Endodermal cell (in vitro differentiated cells): ENCODE measurements around the gene TUBB3. TPM values are rescaled to one million over a fixed set of nuclear protein-coding genes. Genes with fewer than 3 reads are reported as not detected.

Source experiments
- DNase-seq: peaks from one replicate; pipeline ENCODE4 v3.0.0-alpha.2; 2017
- H3K27ac ChIP-seq: 2 replicates; pipeline ENCODE4 v1.5.1; 2013; ENCODE audit warnings: mild to moderate bottlenecking, low read depth, low read length, moderate library complexity
- H3K27me3 ChIP-seq: 2 replicates; pipeline ENCODE4 v1.6.1; 2013; ENCODE audit warnings: mild to moderate bottlenecking, low read length, moderate library complexity; ENCODE audit not compliant: insufficient read depth, control insufficient read depth, poor library complexity, severe bottlenecking
- H3K36me3 ChIP-seq: 2 replicates; pipeline ENCODE4 v1.7.0; 2013; ENCODE audit warnings: mild to moderate bottlenecking, low read length, moderate library complexity; ENCODE audit not compliant: control insufficient read depth, insufficient read depth
- H3K4me1 ChIP-seq: one replicate; pipeline ENCODE4 v1.7.0; 2013; ENCODE audit warnings: low read length; ENCODE audit not compliant: control insufficient read depth, insufficient read depth
- H3K4me3 ChIP-seq: 2 replicates; pipeline ENCODE4 v1.5.1; 2013; ENCODE audit warnings: mild to moderate bottlenecking, low read length, moderate library complexity
- H3K9ac ChIP-seq: 2 replicates; pipeline ENCODE4 v1.6.1; 2013; ENCODE audit warnings: mild to moderate bottlenecking, low read length, moderate library complexity; ENCODE audit not compliant: poor library complexity, severe bottlenecking; ENCODE audit errors: extremely low read depth
- H3K9me3 ChIP-seq: 2 replicates; pipeline ENCODE4 v1.6.1; 2013; ENCODE audit warnings: mild to moderate bottlenecking, low read length, moderate library complexity; ENCODE audit not compliant: control insufficient read depth
- H3K27ac Mint-ChIP-seq: 2 replicates; pipeline ENCODE4 v1.8.0; 2020; ENCODE audit warnings: mixed read lengths
- H3K27me3 Mint-ChIP-seq: 2 replicates; pipeline ENCODE4 v1.8.0; 2021; ENCODE audit warnings: mild to moderate bottlenecking, mixed read lengths; ENCODE audit not compliant: insufficient read depth
- H3K36me3 Mint-ChIP-seq: 2 replicates; pipeline ENCODE4 v1.8.0; 2020; ENCODE audit warnings: low read depth, mixed read lengths
- H3K4me1 Mint-ChIP-seq: 2 replicates; pipeline ENCODE4 v1.8.0; 2020; ENCODE audit warnings: mixed read lengths
- H3K4me3 Mint-ChIP-seq: 2 replicates; pipeline ENCODE4 v1.8.0; 2020; ENCODE audit warnings: mild to moderate bottlenecking, moderate library complexity, mixed read lengths
- H3K9me3 Mint-ChIP-seq: 2 replicates; pipeline ENCODE4 v1.8.0; 2020; ENCODE audit warnings: mild to moderate bottlenecking, mixed read lengths
- CTCF ChIP-seq: fragments of 200-600 bp; sonication (generic); conservative IDR thresholded peaks from 2 replicates; pipeline ENCODE4 v1.5.0; 2021; ENCODE audit warnings: antibody characterized with exemption, mild to moderate bottlenecking
- WGBS, 2 experiments: methylation state at CpG; one replicate each; pipeline versions ENCODE4 v1.1.5 to v1.1.7; 2013; ENCODE audit warnings: missing lambda C conversion rate in 2 of 2, mixed read lengths in 1 of 2; ENCODE audit not compliant: insufficient coverage in 1 of 2, insufficient read length in 1 of 2; 5-methylcytosine and 5-hydroxymethylcytosine counted together
- total RNA-seq, 2 donors: library from RNA; stranded (reverse); fragmentation: NEBNext Ultra II Directional in 1 of 2; extraction: Animal tissue kit (Norgen Biotek cat#: 25700) in 1 of 2; gene quantifications; 2 replicates in 1 of 2; 3 replicates in 1 of 2; pipeline ENCODE4 v1.2.1, GENCODE V29; 2021

Gene TUBB3
- total RNA-seq, 2 donors from 2014 or later = 109 to 140 TPM

GRCh38 chr16:89938175-89938885, 15.2 kb downstream of the TUBB3 start:
- Histone ChIP-seq H3K27me3 (no peaks in the 10 kb centered on the region), H3K4me1 (no peaks in the 10 kb centered on the region), H3K36me3 (peaks cover 23% of the 10 kb centered on the region), H3K9me3 (no peaks in the 10 kb centered on the region), H3K4me3 (no peak overlapping the region), H3K27ac (no peak overlapping the region), H3K9ac (no peak overlapping the region)
- peaks cover 22% of the 10 kb centered on the region for H3K36me3 Mint-ChIP-seq
- H3K27ac Mint-ChIP-seq = no peak overlapping the region
- 89 to 91% methylated on average over 15 to 19 of the region's 21 CpGs for WGBS, 2 experiments
- no peak for TF ChIP-seq CTCF
- H3K4me3 Mint-ChIP-seq = no peak overlapping the region
- H3K9me3 Mint-ChIP-seq = no peaks in the 10 kb centered on the region
- no peak for DNase-seq
- no peaks in the 10 kb centered on the region for H3K27me3 Mint-ChIP-seq
- no peaks in the 10 kb centered on the region for H3K4me1 Mint-ChIP-seq

- Histone ChIP-seq H3K27me3 (peaks cover 16% of the 10 kb centered on the region), H3K4me1 (no peaks in the 10 kb centered on the region), H3K4me3 (no peak overlapping the region), H3K27ac (no peak overlapping the region), H3K9me3 (peaks cover 4% of the 10 kb centered on the region), H3K9ac (no peak overlapping the region), H3K36me3 (no peaks in the 10 kb centered on the region)
- 87 to 94% methylated on average over 4 to 5 of the region's 5 CpGs for WGBS, 2 experiments
- no peak overlapping the region for H3K4me3 Mint-ChIP-seq
- no peaks in the 10 kb centered on the region for H3K4me1 Mint-ChIP-seq
- H3K36me3 Mint-ChIP-seq = no peaks in the 10 kb centered on the region
- H3K27me3 Mint-ChIP-seq = peaks cover 37% of the 10 kb centered on the region
- no peak for DNase-seq
- TF ChIP-seq CTCF = no peak
- peaks cover 3% of the 10 kb centered on the region for H3K9me3 Mint-ChIP-seq
- H3K27ac Mint-ChIP-seq = no peak overlapping the region
Observed at GRCh38 chr16:89944773-89945172, 21.6 kb downstream of the TUBB3 start.

DNA sequence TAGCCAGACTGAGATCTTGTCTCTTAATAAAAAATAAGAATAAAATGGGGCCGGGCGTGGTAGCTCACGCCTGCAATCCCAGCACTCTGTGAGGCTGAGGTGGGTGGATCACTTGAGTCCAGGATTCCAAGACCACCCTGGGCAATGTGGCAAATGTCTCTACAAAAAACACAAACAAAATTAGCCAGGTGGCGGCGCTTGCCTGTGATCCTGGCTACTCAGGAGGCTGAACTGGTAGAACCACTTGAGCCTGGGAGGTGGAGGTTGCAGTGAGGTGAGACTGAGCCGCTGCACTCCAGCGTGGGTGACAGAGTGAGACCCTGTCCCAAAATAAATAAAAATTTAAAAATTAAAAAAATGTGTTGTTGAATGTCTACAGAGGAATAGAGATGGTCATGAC, 22.5 kb downstream of the TUBB3 start:
- 83 to 94% methylated on average over 4 to 7 of the region's 7 CpGs for WGBS, 2 experiments
- Mint-ChIP-seq H3K27ac (no peak overlapping the region), H3K36me3 (no peaks in the 10 kb centered on the region), H3K9me3 (peaks cover 3% of the 10 kb centered on the region), H3K4me3 (no peak overlapping the region), H3K27me3 (peaks cover 37% of the 10 kb centered on the region), H3K4me1 (no peaks in the 10 kb centered on the region)
- Histone ChIP-seq H3K27me3 (peaks cover 16% of the 10 kb centered on the region), H3K27ac (no peak overlapping the region), H3K36me3 (no peaks in the 10 kb centered on the region), H3K4me1 (no peaks in the 10 kb centered on the region), H3K4me3 (no peak overlapping the region), H3K9ac (no peak overlapping the region), H3K9me3 (peaks cover 4% of the 10 kb centered on the region)
- DNase-seq = peak; percentile 69
- TF ChIP-seq CTCF = peak; percentile 29
